ENCODE data around the gene SCIMP. TPM values are rescaled to one million over a fixed set of nuclear protein-coding genes. Genes with fewer than 3 reads are reported as not detected.

SCIMP gene
- total RNA-seq, 1 donor from 2014 or later = 2.2 TPM

DNA sequence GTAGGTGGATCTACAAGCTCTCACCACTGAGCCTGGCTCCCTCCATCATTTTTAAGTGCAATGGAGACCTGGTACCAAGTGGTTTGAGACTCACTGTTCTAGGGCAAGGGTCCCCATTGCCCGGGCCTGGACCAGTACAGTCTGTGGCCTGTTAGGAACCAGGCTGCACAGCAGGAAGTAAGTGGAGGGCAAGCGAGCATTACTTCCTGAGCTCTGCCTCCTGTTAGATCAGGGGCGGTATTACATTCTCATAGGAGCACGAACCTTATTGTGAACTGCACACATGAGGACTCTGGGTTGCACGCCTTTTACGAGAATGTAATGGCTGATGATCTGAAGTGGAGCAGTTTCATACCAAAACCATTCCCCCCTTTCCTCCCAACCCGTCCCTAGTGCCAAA lies 36.2 kb downstream of the SCIMP start:
- intact Hi-C loops (cut with DNase I) = no loop called here
- no peaks in the 10 kb centered on the region for H3K9me3 ChIP-seq

DNA sequence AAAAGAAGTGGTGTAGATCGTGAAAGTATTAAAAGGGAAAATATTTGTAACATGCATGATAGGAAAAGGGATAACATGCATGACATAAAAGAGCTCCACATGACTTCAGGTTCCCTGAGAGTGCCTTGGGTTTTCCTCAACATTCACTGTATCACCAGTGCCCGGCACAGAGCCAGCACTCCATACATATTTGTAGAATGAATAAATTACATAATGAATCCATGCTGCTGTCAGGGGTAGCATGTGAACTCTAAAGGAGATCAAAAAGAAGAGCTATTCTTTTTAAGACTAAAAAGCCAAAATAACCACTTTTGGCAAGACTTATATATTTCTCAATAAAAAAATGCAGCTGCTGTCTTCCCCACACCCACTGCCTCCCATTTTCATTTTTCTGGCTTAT lies 40.3 kb downstream of the SCIMP start:
- intact Hi-C loops (cut with DNase I) = no loop called here
- TF ChIP-seq POLR2AphosphoS5 (IDR thresholded peaks at IDR 0.05; ENCODE audit: insufficient read depth in 1 of 2, low read depth in 1 of 2) = no peak

More for the DNA sequence above, 36.2 kb downstream of the SCIMP start:
- no peaks in the 10 kb centered on the region for H3K36me3 ChIP-seq
- H3K27me3 ChIP-seq = no peaks in the 10 kb centered on the region
- no peaks in the 10 kb centered on the region for H3K4me1 ChIP-seq
- DNase-seq (ENCODE audit: extremely low spot score in 2 of 2) = no peak
- TF ChIP-seq CTCF (IDR thresholded peaks at IDR 0.05) (no peak), POLR2AphosphoS5 (IDR thresholded peaks at IDR 0.05; ENCODE audit: insufficient read depth in 1 of 2, low read depth in 1 of 2) (no peak), POLR2A (IDR thresholded peaks at IDR 0.05) (no peak)
- no peak overlapping the region for H3K4me3 ChIP-seq
- no peak overlapping the region for H3K27ac ChIP-seq

DNA sequence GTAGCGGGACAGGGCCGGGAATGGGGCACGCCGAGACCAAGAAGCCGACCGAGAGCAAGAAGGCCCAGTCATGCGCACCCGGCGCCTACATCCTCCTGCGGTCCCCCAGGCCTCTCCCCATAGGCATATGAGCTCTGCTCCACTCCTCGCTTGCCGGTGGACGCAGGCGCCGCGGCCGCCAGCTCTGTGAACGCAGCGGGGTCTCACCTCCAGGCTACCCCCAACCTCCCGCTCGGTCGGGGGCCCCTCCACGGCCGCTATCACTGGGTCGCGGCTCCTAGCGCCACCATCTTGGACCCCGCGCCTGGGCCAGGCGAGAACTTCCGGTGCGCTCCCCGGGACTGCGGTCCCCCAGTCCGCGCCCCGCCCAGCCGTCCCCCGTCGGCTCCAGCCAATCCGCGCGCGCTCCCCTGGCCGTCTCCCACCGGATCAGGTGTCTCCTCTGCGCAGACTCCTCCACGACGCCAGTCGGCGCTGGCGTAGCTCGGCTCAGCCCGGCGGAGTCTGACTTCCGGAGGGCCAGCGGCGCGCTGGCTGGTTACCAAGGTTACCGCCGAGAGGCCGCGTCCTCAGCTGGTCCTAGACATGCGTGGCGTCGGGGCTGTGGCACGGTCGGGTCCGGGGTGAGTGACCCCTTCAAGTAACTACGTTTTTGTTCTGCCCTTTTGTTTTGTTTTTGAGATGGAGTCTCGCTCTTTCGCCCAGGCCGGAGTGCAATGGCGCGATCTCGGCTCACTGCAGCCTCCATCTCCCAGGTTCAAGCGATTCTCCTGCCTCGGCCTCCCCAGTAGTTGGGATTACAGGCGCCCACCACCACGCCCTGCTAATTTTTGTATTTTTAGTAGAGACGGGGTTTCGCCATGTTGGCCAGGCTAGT lies 42.9 kb downstream of the SCIMP start, which contains the start of gene ZNF594:
ZNF594 (minus strand) TSS at position 328 of the 877 bp plus-strand sequence. CDS start 7,612 bp downstream, outside the sequence.
- H3K36me3 ChIP-seq = peaks cover 0 to 16% of the 10 kb centered on the region in 2 donors
- H3K4me3 ChIP-seq = peak within 1 kb of the TSS; percentile 75 to 90
- H3K4me1 ChIP-seq = peaks cover 25% of the 10 kb centered on the region
- peak in 1 of 2 donors; percentile 94 for DNase-seq (ENCODE audit: extremely low spot score in 2 of 2)
- H3K27ac ChIP-seq = peak within 1 kb of the TSS; percentile 72
- TF ChIP-seq POLR2AphosphoS5 (IDR thresholded peaks at IDR 0.05; ENCODE audit: insufficient read depth in 1 of 2, low read depth in 1 of 2) (peak; percentile 83 to 86), POLR2A (IDR thresholded peaks at IDR 0.05) (peak in 1 of 2 donors; percentile 39), CTCF (IDR thresholded peaks at IDR 0.05) (peak in 2 of 3 experiments; percentile 52 to 58)
- no peaks in the 10 kb centered on the region for H3K27me3 ChIP-seq
- peaks cover 7% of the 10 kb centered on the region for H3K9me3 ChIP-seq
- intact Hi-C loops (cut with DNase I) = no loop called here

More for the DNA sequence above, 40.3 kb downstream of the SCIMP start:
- H3K27me3 ChIP-seq = no peaks in the 10 kb centered on the region
- H3K4me3 ChIP-seq = no peak overlapping the region
- H3K9me3 ChIP-seq = no peaks in the 10 kb centered on the region
- no peak for DNase-seq (ENCODE audit: extremely low spot score in 2 of 2)
- H3K27ac ChIP-seq = no peak overlapping the region
- peaks cover 0 to 2% of the 10 kb centered on the region in 2 donors for H3K36me3 ChIP-seq
- peaks cover 25% of the 10 kb centered on the region for H3K4me1 ChIP-seq

- H3K9me3 ChIP-seq = peaks cover 78% of the 10 kb centered on the region
Measured at GRCh38 chr17:5184288-5184687, 50.4 kb downstream of the SCIMP start.

DNA sequence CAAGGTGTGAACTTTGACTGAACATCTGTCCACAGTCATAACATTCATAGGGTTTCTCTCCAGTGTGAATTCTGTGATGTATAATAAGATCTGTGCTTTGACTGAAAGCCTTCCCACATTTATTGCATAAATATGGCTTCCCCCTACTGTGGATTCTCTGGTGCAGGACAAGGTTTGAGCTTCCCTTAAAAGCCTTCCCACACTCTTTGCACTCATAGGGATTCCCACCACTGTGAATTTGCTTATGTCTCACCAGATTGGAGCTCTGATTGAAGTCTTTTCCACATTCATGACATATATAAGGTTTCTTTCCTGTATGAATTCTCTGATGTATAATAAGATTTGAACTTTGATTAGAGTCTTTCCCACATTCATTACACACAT lies 51.3 kb downstream of the SCIMP start:
- Histone ChIP-seq H3K4me1 (no peaks in the 10 kb centered on the region), H3K27me3 (no peaks in the 10 kb centered on the region), H3K4me3 (no peak overlapping the region), H3K9me3 (peaks cover 84% of the 10 kb centered on the region), H3K36me3 (peaks cover 0 to 39% of the 10 kb centered on the region in 2 donors), H3K27ac (no peak overlapping the region)
- DNase-seq (ENCODE audit: extremely low spot score in 2 of 2) = no peak
- intact Hi-C loops (cut with DNase I) = no loop called here
- TF ChIP-seq POLR2AphosphoS5 (IDR thresholded peaks at IDR 0.05; ENCODE audit: insufficient read depth in 1 of 2, low read depth in 1 of 2) = no peak
- TF ChIP-seq POLR2A (IDR thresholded peaks at IDR 0.05) = no peak

More at GRCh38 chr17:5184288-5184687, 50.4 kb downstream of the SCIMP start:
- DNase-seq (ENCODE audit: extremely low spot score in 2 of 2) = no peak
- TF ChIP-seq CTCF (IDR thresholded peaks at IDR 0.05) (no peak), POLR2A (IDR thresholded peaks at IDR 0.05) (no peak), POLR2AphosphoS5 (IDR thresholded peaks at IDR 0.05; ENCODE audit: insufficient read depth in 1 of 2, low read depth in 1 of 2) (no peak)
- Histone ChIP-seq H3K27ac (no peak overlapping the region), H3K27me3 (no peaks in the 10 kb centered on the region), H3K36me3 (peaks cover 0 to 41% of the 10 kb centered on the region in 2 donors), H3K4me3 (no peak overlapping the region), H3K4me1 (no peaks in the 10 kb centered on the region)
- intact Hi-C loops (cut with DNase I) = no loop called here
